HepG2 (cell line): Measurements from ENCODE around the gene CCDC157. TPM values are rescaled to one million over a fixed set of nuclear protein-coding genes. Genes with fewer than 3 reads are reported as not detected.

Experiments
- GATAD2A ChIP-seq: IDR thresholded peaks from 2 replicates; pipeline ENCODE4 v1.6.1; 2016
- HMG20A ChIP-seq: IDR thresholded peaks from 2 replicates; pipeline ENCODE4 v1.6.1; 2016; ENCODE audit warnings: borderline replicate concordance
- HNF4A ChIP-seq: sonication (generic); formaldehyde crosslinking; IDR thresholded peaks from 2 replicates; pipeline ENCODE4 v1.4.0; 2020; ENCODE audit warnings: missing genetic modification reagents
- MLXIP ChIP-seq: sonication (generic); formaldehyde crosslinking; IDR thresholded peaks from 2 replicates; pipeline ENCODE4 v1.9.0; 2021; ENCODE audit warnings: missing genetic modification reagents, borderline replicate concordance
- MTF1 ChIP-seq: sonication (generic); formaldehyde crosslinking; IDR thresholded peaks from 2 replicates; pipeline ENCODE4 v1.5.0; 2020; ENCODE audit warnings: missing genetic modification reagents
- NFIB ChIP-seq: sonication (generic); formaldehyde crosslinking; IDR thresholded peaks from 2 replicates; pipeline ENCODE4 v1.9.0; 2021; ENCODE audit warnings: missing genetic modification reagents, mild to moderate bottlenecking, borderline replicate concordance
- RXRB ChIP-seq: IDR thresholded peaks from 2 replicates; pipeline ENCODE4 v1.6.1; 2016; ENCODE audit warnings: borderline replicate concordance, missing genetic modification reagents, missing compliant biosample characterization
- SALL1 ChIP-seq: sonication (generic); formaldehyde crosslinking; IDR thresholded peaks from 2 replicates; pipeline ENCODE4 v1.8.0; 2022; ENCODE audit warnings: mild to moderate bottlenecking, missing genetic modification reagents
- SIX1 ChIP-seq: sonication (generic); formaldehyde crosslinking; IDR thresholded peaks from 2 replicates; pipeline ENCODE4 v1.4.0; 2020; ENCODE audit warnings: missing genetic modification reagents, borderline replicate concordance
- SRF ChIP-seq: IDR thresholded peaks from 2 replicates; pipeline ENCODE4 v1.6.1; 2011; ENCODE audit warnings: mild to moderate bottlenecking, low read depth, low read length, moderate library complexity
- ZFP37 ChIP-seq: sonication (generic); formaldehyde crosslinking; IDR thresholded peaks from 2 replicates; pipeline ENCODE4 v1.4.0; 2020; ENCODE audit warnings: missing genetic modification reagents, borderline replicate concordance
- ZFP41 ChIP-seq: sonication (generic); formaldehyde crosslinking; IDR thresholded peaks from 2 replicates; pipeline ENCODE4 v1.4.0; 2020; ENCODE audit warnings: mild to moderate bottlenecking, missing genetic modification reagents, borderline replicate concordance
- ZMYM3 ChIP-seq: sonication (generic); formaldehyde crosslinking; IDR thresholded peaks from 2 replicates; pipeline ENCODE4 v1.5.1; 2020; ENCODE audit warnings: mild to moderate bottlenecking, missing genetic modification reagents
- ZNF205 ChIP-seq: IDR thresholded peaks from 2 replicates; pipeline ENCODE4 v1.6.1; 2018; ENCODE audit warnings: missing biosample characterization, missing genetic modification reagents
- ZNF224 ChIP-seq: sonication (generic); formaldehyde crosslinking; IDR thresholded peaks from 2 replicates; pipeline ENCODE4 v1.5.0; 2020; ENCODE audit warnings: mild to moderate bottlenecking, missing genetic modification reagents
- ZNF382 ChIP-seq: sonication (generic); formaldehyde crosslinking; IDR thresholded peaks from 2 replicates; pipeline ENCODE4 v1.5.0; 2020; ENCODE audit warnings: missing genetic modification reagents, mild to moderate bottlenecking, borderline replicate concordance
- ZNF550 ChIP-seq: sonication (generic); formaldehyde crosslinking; IDR thresholded peaks from 2 replicates; pipeline ENCODE4 v1.4.0; 2020; ENCODE audit warnings: mild to moderate bottlenecking, missing genetic modification reagents, borderline replicate concordance
- ZNF670 ChIP-seq: sonication (generic); formaldehyde crosslinking; IDR thresholded peaks from 2 replicates; pipeline ENCODE4 v1.8.0; 2022; ENCODE audit warnings: mild to moderate bottlenecking, missing genetic modification reagents, borderline replicate concordance
- polyA plus RNA-seq, 8 experiments: library from polyadenylated mRNA; depleted of rRNA in 3 of 8; stranded (reverse) in 7 of 8; unstranded in 1 of 8; fragments of >200 nt; fragmentation: Illumina TruSeq in 4 of 8; extraction: Trizol in 4 of 8; gene quantifications; 2 replicates each; pipeline versions ENCODE4 v1.2.1 to v1.2.3, GENCODE V29; 2011 to 2016; ENCODE audit warnings: low read depth in 4 of 8, missing spikeins in 1 of 8, mixed read lengths in 1 of 8; ENCODE audit not compliant: insufficient read depth in 1 of 8
- total RNA-seq, 5 experiments: library from RNA; depleted of rRNA; stranded (reverse); fragments of >200 nt; fragmentation: Illumina TruSeq; extraction: Trizol; gene quantifications; 2 replicates each; pipeline ENCODE4 v1.2.3, GENCODE V29; 2016; ENCODE audit warnings: low read depth in 1 of 5
- TF ChIP-seq, protein P1 (sequence below): sonication (generic); formaldehyde crosslinking; IDR thresholded peaks from 2 replicates; pipeline ENCODE4 v1.4.0; 2020; ENCODE audit warnings: mild to moderate bottlenecking, missing genetic modification reagents
- TF ChIP-seq, protein P2 (sequence below), 2 experiments: sonication (generic) in 1 of 2; formaldehyde crosslinking in 1 of 2; IDR thresholded peaks; 2 replicates each; pipeline versions ENCODE4 v1.6.1 to v1.9.0; 2014 to 2022; ENCODE audit warnings: antibody characterized with exemption in 1 of 2, borderline replicate concordance in 1 of 2, inconsistent platforms in 1 of 2, low read depth in 1 of 2, missing genetic modification reagents in 1 of 2
- TF ChIP-seq, protein P3 (sequence below): IDR thresholded peaks from 2 replicates; pipeline ENCODE4 v1.6.1; 2016; ENCODE audit warnings: low read depth

The CCDC157 gene
- total and polyA plus RNA-seq, 2 of the 13 experiments (the other 11 are each of a cell fraction or from before 2014, with no cell fraction given), result 1.4 to 1.6 TPM

DNA sequence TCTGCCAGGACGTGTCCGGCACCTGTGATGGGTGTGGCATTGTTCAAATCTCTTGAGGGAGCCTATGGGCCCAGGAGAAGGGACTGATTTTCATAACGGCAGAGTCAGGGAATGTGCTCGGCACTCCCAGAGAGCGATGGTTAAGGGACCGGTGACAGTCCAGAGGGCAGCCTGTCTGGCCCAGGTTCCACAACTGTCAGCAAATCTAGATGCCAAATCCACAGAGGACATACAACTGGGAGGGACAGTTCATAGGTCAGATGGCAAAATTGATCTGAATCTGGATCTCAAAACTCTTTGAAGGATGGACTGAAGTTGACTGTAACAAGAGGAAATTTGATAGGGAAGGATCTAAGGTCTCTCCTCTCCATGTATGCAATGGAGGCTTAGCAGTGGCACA lies 47.5 kb downstream of the CCDC157 start (continued):
- TF ChIP-seq MLXIP (CRISPR knock-in tag), result no peak
- peak; percentile 60; the same call in 1 of the 2 replicates for TF ChIP-seq GATAD2A (CRISPR knock-in tag)
- TF ChIP-seq SIX1 (CRISPR knock-in tag), result peak; percentile 87
- TF ChIP-seq, protein P1, sequence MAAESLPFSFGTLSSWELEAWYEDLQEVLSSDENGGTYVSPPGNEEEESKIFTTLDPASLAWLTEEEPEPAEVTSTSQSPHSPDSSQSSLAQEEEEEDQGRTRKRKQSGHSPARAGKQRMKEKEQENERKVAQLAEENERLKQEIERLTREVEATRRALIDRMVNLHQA (CRISPR knock-in tag), result no peak
- TF ChIP-seq, protein P2, sequence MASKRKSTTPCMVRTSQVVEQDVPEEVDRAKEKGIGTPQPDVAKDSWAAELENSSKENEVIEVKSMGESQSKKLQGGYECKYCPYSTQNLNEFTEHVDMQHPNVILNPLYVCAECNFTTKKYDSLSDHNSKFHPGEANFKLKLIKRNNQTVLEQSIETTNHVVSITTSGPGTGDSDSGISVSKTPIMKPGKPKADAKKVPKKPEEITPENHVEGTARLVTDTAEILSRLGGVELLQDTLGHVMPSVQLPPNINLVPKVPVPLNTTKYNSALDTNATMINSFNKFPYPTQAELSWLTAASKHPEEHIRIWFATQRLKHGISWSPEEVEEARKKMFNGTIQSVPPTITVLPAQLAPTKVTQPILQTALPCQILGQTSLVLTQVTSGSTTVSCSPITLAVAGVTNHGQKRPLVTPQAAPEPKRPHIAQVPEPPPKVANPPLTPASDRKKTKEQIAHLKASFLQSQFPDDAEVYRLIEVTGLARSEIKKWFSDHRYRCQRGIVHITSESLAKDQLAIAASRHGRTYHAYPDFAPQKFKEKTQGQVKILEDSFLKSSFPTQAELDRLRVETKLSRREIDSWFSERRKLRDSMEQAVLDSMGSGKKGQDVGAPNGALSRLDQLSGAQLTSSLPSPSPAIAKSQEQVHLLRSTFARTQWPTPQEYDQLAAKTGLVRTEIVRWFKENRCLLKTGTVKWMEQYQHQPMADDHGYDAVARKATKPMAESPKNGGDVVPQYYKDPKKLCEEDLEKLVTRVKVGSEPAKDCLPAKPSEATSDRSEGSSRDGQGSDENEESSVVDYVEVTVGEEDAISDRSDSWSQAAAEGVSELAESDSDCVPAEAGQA (IDR thresholded peaks at IDR 0.05; ENCODE audit: low read depth), result no peak
- TF ChIP-seq, protein P2 (CRISPR knock-in tag; IDR thresholded peaks at IDR 0.05; ENCODE audit: borderline replicate concordance), result no peak
- TF ChIP-seq ZNF205 (CRISPR knock-in tag), result peak; percentile 42; the same call in 1 of the 2 replicates
- no peak for TF ChIP-seq ZNF382 (CRISPR knock-in tag)
- TF ChIP-seq ZFP37, result no peak
- peak; percentile 49; the same call in 1 of the 2 replicates for TF ChIP-seq ZMYM3 (CRISPR knock-in tag)
- no peak for TF ChIP-seq SRF
- TF ChIP-seq, protein P3, sequence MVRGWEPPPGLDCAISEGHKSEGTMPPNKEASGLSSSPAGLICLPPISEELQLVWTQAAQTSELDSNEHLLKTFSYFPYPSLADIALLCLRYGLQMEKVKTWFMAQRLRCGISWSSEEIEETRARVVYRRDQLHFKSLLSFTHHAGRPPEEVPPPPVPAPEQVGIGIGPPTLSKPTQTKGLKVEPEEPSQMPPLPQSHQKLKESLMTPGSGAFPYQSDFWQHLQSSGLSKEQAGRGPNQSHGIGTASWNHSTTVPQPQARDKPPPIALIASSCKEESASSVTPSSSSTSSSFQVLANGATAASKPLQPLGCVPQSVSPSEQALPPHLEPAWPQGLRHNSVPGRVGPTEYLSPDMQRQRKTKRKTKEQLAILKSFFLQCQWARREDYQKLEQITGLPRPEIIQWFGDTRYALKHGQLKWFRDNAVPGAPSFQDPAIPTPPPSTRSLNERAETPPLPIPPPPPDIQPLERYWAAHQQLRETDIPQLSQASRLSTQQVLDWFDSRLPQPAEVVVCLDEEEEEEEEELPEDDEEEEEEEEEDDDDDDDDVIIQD (CRISPR knock-in tag), result no peak
- TF ChIP-seq HNF4A, result peak; percentile 91
- TF ChIP-seq ZNF550 (CRISPR knock-in tag), result no peak
- TF ChIP-seq ZFP41 (CRISPR knock-in tag), result no peak
- TF ChIP-seq SALL1 (CRISPR knock-in tag), result peak; percentile 78
- no peak for TF ChIP-seq HMG20A (CRISPR knock-in tag)
- TF ChIP-seq ZNF670 (CRISPR knock-in tag), result no peak
- peak; percentile 42; the same call in 1 of the 2 replicates for TF ChIP-seq RXRB
- no peak for TF ChIP-seq NFIB (CRISPR knock-in tag)
- no peak for TF ChIP-seq MTF1 (CRISPR knock-in tag)
- TF ChIP-seq ZNF224 (CRISPR knock-in tag), result no peak
